ENCODE results near the gene TYW1.
"Not testable (repeated sequence)": the region's sequence is repeated elsewhere in the genome, so short reads cannot be mapped to it uniquely, and the experiment has no call there.

TYW1 gene

DNA sequence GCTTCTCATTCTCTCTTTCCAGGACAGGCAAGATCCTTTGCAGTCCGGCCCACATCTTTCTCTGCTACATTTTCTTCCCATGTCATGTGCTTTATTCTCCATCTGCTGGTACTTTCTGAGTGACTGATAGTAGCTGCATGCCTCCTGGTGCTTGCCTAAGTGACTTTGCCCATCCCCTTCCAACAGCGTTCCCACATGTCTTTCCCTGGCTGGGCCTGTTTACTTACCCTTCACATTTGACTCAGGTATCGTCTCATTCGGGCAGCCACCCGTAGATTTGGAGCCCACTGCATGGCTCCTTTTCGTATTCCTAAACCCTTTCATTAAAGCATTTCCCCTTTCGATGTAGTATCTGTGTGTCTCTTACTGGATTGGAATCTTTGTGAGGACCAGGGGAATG, 24.6 kb downstream of the TYW1 start:
- Mint-ChIP-seq H3K36me3 (peaks cover 19% of the 10 kb centered on the region), H3K4me3 (no peak overlapping the region), H3K27me3 (no peaks in the 10 kb centered on the region), H3K27ac (no peak overlapping the region), H3K9me3 (no peaks in the 10 kb centered on the region), H3K4me1 (no peaks in the 10 kb centered on the region)

DNA sequence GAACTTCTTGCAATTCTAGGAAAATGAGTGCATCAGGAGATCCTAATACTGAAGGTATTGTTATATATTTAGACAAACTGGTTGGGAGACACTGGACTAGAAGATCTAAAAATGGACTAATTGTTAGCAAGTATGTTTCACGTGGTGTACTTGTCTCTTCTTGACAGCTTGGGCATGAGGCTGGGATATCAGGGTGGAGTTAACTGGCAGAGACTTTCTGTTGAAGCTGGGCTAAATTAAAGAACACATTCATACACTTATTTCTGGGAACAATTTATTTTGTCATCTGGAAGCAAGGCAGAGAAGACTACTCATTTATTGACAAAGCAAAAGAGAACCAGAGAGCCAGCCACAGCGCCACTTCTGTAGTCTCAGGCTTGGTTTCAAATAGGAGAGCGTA, 25.9 kb downstream of the TYW1 start:
- Mint-ChIP-seq H3K27me3 (no peaks in the 10 kb centered on the region), H3K4me3 (no peak overlapping the region), H3K9me3 (no peaks in the 10 kb centered on the region), H3K36me3 (peaks cover 21% of the 10 kb centered on the region), H3K4me1 (no peaks in the 10 kb centered on the region), H3K27ac (no peak overlapping the region)

DNA sequence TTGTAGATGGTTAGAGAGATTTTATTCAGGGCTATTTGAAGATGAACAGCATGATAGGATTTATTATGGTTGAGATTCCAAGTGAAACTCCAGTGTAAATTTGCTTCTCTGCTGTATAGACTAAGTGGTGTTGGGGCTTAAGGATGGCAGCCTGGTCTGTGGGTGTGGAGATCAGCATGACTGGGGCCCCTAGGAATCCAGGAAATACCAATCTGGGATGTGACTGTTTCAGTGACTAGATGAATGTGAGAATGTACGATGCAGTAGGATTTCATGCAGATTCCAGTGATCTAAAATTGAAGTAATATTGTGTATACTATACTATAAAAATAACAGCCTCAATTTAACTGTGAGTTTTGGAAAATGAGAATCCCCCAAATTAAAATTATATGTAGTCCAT, 28.8 kb downstream of the TYW1 start:
- H3K27me3 Mint-ChIP-seq, H3K4me1 Mint-ChIP-seq, H3K9me3 Mint-ChIP-seq, H3K27ac Mint-ChIP-seq, H3K4me3 Mint-ChIP-seq: not testable (repeated sequence)
- peaks cover 21% of the 10 kb centered on the region for H3K36me3 Mint-ChIP-seq

DNA sequence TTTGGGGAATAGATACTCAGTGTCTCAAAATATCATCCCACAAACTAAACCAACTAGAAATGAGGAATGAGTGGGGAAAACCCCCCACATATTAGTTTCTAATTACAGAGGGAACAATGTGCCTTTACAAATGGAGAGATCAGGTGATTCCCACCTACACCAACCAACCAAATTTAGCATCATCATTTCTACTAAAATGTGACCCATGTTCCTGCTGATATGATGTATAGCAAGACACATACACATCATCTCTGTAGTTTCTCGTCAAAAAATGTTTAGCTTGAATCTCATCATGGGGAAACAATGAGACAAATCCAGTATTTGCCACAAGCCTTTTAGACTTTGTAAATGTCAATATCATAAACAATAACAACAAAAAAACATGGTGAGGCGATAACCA, 35.1 kb downstream of the TYW1 start:
- not testable (repeated sequence) for H3K27ac Mint-ChIP-seq, H3K27me3 Mint-ChIP-seq, H3K4me1 Mint-ChIP-seq, H3K9me3 Mint-ChIP-seq, H3K4me3 Mint-ChIP-seq
- peaks cover 19% of the 10 kb centered on the region for H3K36me3 Mint-ChIP-seq

DNA sequence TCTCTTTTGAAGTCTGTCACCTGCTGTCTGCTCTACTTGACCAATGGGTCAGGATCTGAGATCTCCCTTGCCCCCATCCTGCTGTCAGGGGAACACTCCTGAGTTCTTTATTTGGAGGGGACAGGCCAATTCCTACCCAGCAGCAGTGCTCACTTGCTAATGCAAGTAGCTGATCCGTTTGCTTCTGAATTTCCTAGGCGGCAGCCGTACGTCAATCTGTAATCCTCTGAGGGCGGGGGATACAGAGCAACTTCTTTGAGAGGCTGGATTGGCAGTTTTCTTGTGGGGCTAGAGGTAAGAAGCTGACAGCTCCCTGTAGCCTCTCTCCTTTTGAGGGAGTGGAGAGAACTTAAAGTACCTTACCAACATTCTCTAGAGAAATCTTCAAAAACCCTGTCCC, 36.6 kb downstream of the TYW1 start:
- H3K36me3 Mint-ChIP-seq = peaks cover 17% of the 10 kb centered on the region
- no peak overlapping the region for H3K27ac Mint-ChIP-seq
- H3K4me3 Mint-ChIP-seq = no peak overlapping the region
- no peaks in the 10 kb centered on the region for H3K27me3 Mint-ChIP-seq
- no peaks in the 10 kb centered on the region for H3K9me3 Mint-ChIP-seq
- no peaks in the 10 kb centered on the region for H3K4me1 Mint-ChIP-seq

DNA sequence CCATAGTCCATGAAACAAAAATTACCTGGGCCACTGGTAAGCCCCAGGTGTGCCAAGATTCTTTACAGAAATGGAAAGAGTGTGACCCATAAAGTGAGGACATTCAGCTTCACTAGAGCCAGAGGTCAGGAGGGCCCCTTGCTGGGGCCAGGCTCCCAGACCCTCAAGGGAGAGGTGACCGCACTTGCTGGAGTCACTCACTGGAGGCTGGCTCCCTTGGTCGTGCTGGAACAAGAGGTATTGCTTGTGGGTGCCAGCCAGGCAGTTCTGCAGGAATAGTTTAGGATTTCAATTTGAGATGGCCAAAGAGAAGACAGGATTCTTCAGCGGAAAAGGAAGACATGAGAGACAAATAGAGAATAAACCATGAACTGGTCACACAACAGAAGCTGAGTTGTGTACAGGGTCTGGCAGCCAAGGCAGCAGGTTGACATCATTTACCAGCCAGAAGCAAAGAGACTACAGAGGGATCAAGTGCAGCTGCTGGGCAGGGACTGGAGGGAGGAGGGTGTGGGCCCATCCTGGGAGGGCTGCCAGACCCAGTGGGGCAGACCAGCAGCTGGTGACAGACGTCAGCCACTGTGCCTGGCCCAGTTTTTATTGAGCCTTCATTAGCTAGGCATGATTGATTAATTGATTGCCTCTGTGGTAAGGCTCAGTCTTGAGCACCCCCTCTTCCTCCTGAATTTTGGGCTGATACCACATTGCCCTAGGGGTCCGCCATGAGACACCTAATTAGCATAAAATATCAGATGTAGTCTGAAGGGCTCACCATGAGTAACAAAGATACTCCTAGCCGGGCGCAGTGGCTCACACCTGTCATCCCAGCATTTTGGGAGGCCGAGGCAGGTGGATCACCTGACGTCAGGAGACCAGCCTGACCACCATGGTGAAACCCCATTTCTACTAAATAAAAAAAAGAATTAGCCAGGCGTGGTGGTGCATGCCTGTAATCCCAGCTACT, 40.1 kb downstream of the TYW1 start:
- H3K4me3 Mint-ChIP-seq, H3K27ac Mint-ChIP-seq, H3K4me1 Mint-ChIP-seq, H3K27me3 Mint-ChIP-seq, H3K36me3 Mint-ChIP-seq, H3K9me3 Mint-ChIP-seq: not testable (repeated sequence)

DNA sequence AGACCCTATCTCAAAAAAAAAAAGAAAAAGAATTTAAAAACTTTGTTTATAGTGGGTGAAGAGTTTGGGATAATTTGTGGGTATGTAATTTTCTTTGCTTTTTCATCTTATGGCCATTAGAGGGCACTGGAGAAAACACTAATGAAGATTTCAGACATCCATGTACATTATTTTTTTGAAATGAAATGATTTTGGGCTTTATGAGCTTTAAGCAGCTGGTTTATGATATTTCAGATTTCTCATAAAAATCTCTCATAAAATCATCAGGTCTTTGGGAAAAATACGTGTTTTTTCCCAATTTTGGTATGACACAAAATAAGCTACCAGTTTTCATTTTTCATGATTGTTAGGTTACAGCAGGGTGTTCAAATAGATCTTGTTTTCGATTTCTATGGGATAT, 44.2 kb downstream of the TYW1 start:
- H3K36me3 Mint-ChIP-seq = not testable (repeated sequence)

DNA sequence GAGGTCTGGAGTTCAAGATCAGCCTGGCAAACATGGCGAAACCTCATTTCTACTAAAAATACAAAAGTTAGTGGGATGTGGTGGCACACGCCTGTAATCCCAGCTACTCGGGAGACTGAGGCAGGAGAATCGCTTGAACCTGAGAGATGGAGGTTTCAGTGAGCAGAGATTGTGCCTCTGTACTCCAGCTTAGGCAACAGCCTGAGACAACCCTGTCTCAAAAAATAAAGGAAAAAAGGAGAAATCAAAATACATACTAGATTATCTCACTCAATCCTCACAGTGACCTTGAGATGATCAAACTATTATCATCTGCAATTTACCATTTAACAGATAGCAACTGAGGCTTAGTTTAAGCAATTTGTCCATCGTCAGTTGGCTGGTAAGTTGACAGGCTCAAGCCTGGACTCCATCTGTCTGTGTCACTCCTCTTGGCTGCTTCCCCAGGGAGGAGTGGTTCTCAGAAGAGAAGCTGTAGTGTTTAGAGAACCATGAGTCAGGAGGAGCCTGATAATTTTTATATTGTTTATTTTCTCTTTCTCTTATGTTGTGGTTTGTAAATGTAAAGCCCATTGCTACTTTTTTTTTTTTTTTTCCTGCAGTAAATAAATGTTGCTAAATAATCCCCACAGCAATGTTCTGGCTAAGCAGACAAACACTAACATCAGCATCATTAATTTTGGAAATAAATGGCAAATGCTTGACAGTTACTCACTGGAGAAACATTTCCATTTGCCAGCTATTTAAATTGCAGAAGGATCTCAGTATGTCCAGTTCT, 46.3 kb downstream of the TYW1 start:
- H3K4me3 Mint-ChIP-seq, H3K36me3 Mint-ChIP-seq, H3K27ac Mint-ChIP-seq, H3K9me3 Mint-ChIP-seq, H3K27me3 Mint-ChIP-seq, H3K4me1 Mint-ChIP-seq: not testable (repeated sequence)

More for the DNA sequence above, 44.2 kb downstream of the TYW1 start:
- not testable (repeated sequence) for H3K4me3 Mint-ChIP-seq, H3K27me3 Mint-ChIP-seq, H3K9me3 Mint-ChIP-seq, H3K27ac Mint-ChIP-seq, H3K4me1 Mint-ChIP-seq

DNA sequence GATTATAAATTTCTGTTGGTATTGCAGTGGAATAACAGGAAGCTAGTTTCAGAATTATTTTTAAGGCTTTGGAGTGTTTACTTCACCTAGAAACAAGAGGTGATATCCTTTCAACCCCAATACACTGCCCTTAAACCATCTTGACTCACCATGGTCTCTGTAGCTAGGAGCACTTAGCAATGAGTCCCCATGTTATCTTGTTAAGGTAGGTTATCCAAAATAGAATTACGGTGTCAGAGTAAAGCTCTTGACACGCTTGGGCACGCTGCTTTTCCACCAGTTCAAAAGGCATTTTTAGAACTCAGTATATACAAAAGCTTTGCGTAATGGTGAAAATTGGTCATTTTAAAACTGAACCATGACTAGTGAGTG, 46.9 kb downstream of the TYW1 start:
- not testable (repeated sequence) for H3K27ac Mint-ChIP-seq, H3K36me3 Mint-ChIP-seq, H3K4me1 Mint-ChIP-seq, H3K4me3 Mint-ChIP-seq, H3K9me3 Mint-ChIP-seq, H3K27me3 Mint-ChIP-seq

DNA sequence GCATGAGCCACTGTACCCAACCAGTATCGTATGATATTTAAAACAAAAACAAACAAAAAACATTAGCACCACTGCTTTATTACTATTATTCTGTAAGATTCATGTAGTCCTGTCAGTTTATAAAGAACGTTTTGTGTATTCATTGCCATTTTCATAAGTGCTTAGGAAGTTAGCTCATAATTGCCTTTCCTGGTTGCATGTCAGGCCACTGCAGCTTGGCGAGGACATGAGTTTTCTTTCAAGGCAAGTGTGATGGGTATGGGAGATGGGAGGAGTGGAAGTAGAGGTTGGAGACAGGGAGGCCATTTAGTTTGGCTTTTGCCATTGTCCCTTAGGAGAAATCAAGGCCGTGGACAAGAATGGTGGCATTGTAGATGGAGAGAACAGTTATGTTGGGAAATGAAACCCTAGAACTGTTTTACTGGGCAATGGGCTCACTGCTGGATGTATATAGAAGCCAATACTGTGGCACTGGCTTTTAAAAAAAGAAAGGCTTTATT, 48.9 kb downstream of the TYW1 start:
- Mint-ChIP-seq H3K9me3 (no peaks in the 10 kb centered on the region), H3K4me3 (no peak overlapping the region), H3K27me3 (no peaks in the 10 kb centered on the region), H3K36me3 (peaks cover 10% of the 10 kb centered on the region), H3K27ac (no peak overlapping the region), H3K4me1 (peaks cover 14% of the 10 kb centered on the region)

DNA sequence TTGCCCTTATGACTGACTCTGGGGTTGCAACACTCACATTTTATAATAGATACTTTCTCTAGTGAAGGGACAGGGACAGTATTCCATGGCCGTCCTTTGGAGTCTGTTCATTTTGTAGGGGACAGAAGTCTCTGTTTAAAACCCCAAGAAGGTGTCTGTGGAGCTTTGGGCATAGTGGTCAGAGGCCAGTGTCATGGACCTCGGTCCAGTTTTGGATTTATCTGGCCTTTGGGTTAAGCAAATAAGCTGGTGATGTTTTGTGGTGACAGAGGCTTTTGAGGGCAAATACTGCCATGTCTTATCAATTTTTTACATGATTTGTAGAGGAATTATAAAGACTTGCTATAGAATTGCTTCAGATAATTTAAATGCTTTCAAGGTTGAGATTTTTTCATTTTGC, 50.2 kb downstream of the TYW1 start:
- H3K27ac Mint-ChIP-seq, H3K4me3 Mint-ChIP-seq, H3K9me3 Mint-ChIP-seq, H3K27me3 Mint-ChIP-seq: not testable (repeated sequence)
- Mint-ChIP-seq H3K36me3 (peaks cover 18% of the 10 kb centered on the region), H3K4me1 (peaks cover 20% of the 10 kb centered on the region)

DNA sequence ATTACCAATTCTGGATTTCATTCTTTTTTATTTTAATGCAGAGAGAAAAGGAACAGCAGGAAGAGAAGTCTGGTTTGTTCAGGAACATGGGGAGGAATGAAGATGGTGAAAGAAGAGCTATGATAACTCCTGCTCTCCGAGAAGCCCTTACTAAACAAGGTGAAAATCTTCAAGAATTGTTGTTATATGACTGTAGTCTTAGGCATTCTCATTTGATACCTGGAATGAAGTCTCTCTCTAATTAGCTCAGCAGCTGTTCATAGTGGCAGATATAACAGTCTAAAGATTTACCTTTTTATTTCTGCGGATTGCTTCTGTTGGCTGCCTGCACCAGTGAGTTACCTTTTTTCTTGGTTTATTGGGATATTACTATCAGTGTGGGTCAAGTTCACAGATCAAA, 53.3 kb downstream of the TYW1 start:
- H3K27me3 Mint-ChIP-seq, H3K4me3 Mint-ChIP-seq, H3K27ac Mint-ChIP-seq: not testable (repeated sequence)
- H3K9me3 Mint-ChIP-seq = peaks cover 10% of the 10 kb centered on the region
- peaks cover 33% of the 10 kb centered on the region for H3K36me3 Mint-ChIP-seq
- H3K4me1 Mint-ChIP-seq = peaks cover 29% of the 10 kb centered on the region

DNA sequence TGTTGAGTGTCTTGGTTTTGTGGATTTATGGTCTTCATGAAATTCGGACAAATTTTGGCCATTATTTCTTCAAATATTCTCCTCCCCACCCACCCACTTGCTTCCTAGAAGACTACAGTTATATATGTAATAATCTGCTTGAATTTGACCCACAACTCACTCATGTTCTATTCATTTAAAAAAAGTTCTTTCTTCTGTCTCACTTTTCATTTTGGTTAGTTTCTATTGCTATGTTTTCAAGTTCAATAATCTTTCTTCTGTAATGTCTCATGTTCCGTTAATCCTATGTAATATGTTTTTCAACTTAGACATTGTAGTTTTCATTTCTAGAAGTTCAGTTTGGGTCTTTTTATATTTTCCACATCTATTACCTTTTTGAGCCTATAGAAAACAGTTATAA, 55.5 kb downstream of the TYW1 start:
- not testable (repeated sequence) for H3K4me3 Mint-ChIP-seq, H3K27ac Mint-ChIP-seq, H3K27me3 Mint-ChIP-seq
- Mint-ChIP-seq H3K4me1 (peaks cover 33% of the 10 kb centered on the region), H3K36me3 (peaks cover 37% of the 10 kb centered on the region), H3K9me3 (peaks cover 10% of the 10 kb centered on the region)

DNA sequence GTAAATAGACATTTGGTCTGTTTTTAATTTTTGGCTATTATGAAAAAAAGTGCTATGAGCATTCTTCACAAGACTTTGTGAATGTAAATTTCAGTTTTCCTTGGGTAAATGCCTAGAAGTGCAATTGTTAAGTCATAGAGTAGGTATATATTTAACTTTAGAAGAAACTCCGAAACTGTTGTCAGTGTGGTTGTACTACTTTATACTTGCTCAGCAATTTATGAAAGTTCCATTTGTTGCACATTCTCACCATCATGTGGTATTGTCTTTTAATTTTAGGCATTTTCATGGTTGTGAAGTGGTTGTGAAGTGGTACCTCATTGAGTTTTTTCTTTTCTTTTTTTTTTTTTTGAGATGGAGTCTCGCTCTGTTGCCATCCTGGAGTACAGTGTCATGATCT, 60.0 kb downstream of the TYW1 start:
- Mint-ChIP-seq H3K4me3 (no peak overlapping the region), H3K9me3 (peaks cover 8% of the 10 kb centered on the region), H3K27me3 (no peaks in the 10 kb centered on the region), H3K36me3 (peaks cover 31% of the 10 kb centered on the region), H3K27ac (no peak overlapping the region), H3K4me1 (peaks cover 18% of the 10 kb centered on the region)

DNA sequence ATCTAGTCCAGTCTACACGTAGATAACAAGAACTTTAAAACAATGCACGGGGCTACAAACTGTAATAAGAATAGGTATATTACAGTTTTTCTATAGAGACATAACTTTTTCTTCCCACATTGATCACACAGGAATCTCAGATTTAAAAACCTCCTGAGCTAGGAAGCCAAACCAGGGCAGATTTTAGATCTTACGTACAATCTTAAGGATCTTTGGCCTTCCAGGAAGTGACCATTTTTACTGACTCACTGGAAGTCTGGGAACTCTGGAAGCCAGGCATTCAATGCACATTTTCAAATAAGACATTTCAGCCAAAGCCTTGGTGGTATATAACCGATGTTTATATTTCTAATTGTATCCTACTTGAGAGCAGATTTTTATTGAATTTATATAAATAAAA, 64.7 kb downstream of the TYW1 start:
- H3K4me1 Mint-ChIP-seq, H3K4me3 Mint-ChIP-seq, H3K27me3 Mint-ChIP-seq, H3K27ac Mint-ChIP-seq, H3K9me3 Mint-ChIP-seq: not testable (repeated sequence)
- peaks cover 28% of the 10 kb centered on the region for H3K36me3 Mint-ChIP-seq

DNA sequence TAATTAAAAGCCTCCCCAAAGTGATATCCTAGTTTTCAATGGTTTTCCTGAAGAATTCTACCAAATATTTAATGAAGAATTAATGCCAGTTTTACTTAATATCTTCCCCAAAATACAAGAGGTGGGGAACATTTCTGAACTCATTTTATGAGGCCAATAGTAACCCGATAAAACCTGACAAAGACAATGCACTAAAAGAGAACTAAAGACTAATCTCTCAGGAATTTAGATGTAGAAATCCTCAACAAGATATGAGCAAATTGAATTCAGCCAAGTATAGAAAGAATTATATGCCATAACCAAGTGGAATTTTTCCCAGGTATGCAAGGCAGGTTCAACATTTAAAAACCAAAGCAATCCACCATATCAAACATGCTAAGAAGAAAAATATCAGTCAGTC, 66.2 kb downstream of the TYW1 start:
- H3K4me3 Mint-ChIP-seq, H3K9me3 Mint-ChIP-seq, H3K27me3 Mint-ChIP-seq, H3K4me1 Mint-ChIP-seq, H3K27ac Mint-ChIP-seq: not testable (repeated sequence)
- H3K36me3 Mint-ChIP-seq = peaks cover 36% of the 10 kb centered on the region

All from activated naive CD4-positive, alpha-beta T cell treated with anti-CD3 and anti-CD28 coated beads, Interleukin-2, amount 50 U/mL, for 24 hours (primary cell).